HK-2 (cell line): Measurements from ENCODE around the gene FBN3.
"Not testable (repeated sequence)": the region's sequence is repeated elsewhere in the genome, so short reads cannot be mapped to it uniquely, and the experiment has no call there.

Source experiments
- DNase-seq: peaks from one replicate; pipeline ENCODE4 v3.0.0-alpha.2; 2018; ENCODE audit not compliant: unreplicated experiment

Gene FBN3

DNA sequence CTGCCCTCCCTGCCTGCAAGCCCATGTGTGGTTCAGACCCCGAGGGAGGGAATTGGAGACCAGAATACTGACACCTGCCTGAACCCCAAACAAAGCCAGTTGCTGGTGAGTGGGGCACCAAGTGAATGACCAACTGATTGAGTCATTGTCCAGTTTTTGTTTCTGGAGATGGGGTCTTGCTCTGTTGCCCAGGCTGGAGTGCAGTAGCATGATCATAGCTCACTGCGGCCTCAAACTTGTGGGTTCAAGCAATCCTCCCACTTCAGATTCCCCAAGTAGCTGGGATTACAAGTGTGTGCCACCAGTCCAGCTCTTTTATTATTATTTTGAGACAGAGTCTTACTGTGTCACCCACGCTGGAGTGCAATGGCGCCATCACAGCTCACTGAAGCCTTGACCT, 92.9 kb downstream of the FBN3 start:
- DNase-seq, result no peak

GRCh38 chr19:8054169-8054568, 95.2 kb downstream of the FBN3 start:
- DNase-seq, result no peak

GRCh38 chr19:8052464-8052859, 96.9 kb downstream of the FBN3 start, which contains the start of gene CCL25:
TSS of gene CCL25 (plus strand) at chr19:8052760. CDS start at chr19:8053050, 290 bp downstream.
- DNase-seq, result no peak

- peak; percentile 83 for DNase-seq
Measured at GRCh38 chr19:8050274-8051096, 98.9 kb downstream of the FBN3 start.

DNA sequence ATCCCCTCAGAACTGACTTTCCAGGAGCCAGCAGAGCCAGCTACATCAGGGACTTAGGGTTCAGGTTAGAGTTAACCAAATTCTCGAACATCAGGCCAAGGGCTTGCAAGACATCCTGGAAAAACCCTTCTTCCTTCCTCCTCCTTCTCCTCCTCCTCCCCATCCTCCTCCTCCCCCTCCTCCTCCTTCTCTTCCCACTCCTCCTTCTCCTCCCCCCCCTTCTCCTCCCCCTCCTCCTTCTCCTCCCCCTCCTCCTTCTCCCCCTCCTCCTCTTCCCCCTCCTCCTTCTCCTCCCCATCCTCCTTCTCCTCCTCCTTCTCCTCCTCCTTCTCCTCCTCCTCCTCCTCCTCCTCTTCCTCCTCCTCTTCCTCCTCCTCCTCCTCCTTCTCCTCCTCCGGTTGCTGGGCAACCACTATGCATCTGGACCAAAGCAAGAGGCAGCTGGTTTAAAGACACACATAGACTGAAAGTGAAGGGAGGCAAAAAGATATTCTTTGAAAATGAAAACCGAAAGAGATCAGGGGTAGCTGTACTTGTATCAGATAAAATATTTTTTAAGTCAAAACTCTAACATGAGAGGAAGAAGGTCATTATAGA, 102.7 kb downstream of the FBN3 start:
- no peak for DNase-seq

DNA sequence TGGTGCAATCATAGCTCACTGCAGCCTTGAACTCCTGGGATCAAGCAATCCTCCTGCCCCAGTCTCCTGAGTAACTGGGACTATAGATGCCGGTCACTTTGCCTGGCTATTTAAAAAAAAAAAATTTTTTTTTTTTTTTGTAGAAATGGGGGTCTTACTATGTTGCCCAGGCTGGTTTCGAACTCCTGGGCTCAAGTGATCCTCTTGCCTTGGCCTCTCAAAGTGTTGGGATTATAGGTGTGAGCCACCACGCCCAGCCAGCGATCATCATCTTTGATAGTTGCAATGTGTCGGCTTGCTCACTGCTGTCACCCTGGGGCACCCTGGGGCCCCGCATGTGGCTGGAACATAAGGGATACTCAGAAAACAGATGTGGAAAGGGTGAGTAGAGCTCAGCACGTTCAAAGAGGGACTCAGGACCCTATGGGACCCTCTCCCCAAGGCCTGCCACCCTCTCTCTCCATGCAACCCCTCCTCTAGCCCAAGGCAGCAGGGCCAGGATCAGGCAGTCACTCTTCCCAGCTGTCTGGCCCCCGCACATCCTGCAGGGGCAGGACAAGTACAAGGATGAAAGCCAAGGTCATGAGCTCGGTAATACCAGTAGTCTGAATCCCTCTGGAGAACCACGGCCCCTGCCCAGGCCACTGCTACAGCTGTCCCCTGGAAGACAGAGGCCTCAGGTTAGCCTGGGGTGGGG, 103.4 kb downstream of the FBN3 start:
- DNase-seq, result no peak

GRCh38 chr19:8044018-8044417, 105.4 kb downstream of the FBN3 start:
- no peak for DNase-seq

GRCh38 chr19:8042900-8043299, 106.5 kb downstream of the FBN3 start:
- DNase-seq, result no peak

DNA sequence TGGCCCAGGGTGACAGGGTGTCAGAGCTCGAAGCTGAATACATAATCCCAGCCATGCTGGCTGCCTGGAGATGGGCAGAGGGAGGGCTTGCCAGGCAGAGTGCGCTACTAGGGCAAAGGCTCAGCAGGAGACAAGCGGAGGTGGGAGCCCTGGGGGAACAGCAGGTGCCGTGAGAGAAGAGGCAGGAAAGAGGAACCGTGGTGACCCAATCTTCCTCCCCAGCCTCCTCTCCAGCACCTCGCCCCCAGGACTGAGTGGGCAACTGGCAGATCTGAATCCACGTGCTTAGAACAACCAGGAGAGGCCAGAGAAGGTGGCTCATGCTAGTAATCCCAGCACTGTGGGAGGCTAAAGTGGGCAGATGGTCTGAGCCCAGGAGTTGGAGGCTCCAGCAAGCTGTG, 107.9 kb downstream of the FBN3 start:
- DNase-seq, result no peak

DNA sequence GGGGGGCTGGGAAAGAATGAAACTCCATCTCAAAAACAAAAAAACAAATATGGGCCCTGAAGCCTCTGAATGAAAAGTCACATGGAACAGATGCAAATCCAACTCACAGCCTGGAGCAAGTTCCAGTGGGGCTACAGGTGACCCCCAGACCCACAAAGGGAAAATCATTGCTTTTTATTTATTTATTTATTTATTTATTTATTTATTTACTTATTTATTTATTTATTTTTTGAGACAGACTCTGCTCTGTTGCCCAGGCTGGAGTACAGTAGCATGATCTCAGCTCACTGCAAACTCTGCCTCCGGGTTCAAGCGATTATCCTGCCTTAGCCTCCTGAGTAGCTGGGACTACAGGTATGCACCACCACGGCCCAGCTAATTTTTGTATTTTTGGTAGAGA, 110.2 kb downstream of the FBN3 start:
- no peak for DNase-seq

GRCh38 chr19:8038815-8039214, 110.6 kb downstream of the FBN3 start:
- DNase-seq, result no peak

DNA sequence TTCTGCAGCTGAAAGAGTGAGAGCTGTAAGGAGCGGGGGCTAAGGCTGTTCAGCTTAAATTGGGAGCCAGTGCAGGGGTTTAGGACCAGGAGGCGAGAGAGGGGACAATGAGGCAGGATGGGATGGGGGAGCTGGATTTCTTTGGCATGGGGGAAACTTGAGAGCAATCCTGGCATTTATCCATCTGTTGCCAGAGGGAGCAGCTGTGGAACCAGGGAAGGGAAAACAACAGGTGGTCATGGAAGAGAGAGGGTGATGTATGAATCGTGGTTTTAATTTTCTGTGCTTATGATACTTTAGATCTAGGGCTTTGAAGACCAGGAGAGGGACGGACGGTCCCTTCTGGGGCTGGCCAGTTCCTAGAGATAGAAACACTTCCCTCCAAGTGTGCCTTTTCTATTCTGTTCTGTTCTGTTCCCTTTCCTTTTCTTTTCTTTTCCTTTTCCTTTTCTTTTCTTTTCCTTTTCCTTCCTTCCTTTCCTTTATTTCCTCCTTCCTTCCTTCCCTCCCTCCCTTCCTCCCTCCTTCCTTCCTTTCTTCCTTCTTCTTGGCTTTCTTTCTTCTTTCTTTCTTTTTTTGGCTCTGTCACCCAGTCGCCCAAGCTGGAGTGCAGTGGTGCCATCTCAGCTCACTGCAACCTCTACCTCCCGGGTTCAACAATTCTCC, 112.8 kb downstream of the FBN3 start:
- DNase-seq, result no peak

- no peak for DNase-seq
Measured at GRCh38 chr19:8034178-8034525, 115.2 kb downstream of the FBN3 start.

DNA sequence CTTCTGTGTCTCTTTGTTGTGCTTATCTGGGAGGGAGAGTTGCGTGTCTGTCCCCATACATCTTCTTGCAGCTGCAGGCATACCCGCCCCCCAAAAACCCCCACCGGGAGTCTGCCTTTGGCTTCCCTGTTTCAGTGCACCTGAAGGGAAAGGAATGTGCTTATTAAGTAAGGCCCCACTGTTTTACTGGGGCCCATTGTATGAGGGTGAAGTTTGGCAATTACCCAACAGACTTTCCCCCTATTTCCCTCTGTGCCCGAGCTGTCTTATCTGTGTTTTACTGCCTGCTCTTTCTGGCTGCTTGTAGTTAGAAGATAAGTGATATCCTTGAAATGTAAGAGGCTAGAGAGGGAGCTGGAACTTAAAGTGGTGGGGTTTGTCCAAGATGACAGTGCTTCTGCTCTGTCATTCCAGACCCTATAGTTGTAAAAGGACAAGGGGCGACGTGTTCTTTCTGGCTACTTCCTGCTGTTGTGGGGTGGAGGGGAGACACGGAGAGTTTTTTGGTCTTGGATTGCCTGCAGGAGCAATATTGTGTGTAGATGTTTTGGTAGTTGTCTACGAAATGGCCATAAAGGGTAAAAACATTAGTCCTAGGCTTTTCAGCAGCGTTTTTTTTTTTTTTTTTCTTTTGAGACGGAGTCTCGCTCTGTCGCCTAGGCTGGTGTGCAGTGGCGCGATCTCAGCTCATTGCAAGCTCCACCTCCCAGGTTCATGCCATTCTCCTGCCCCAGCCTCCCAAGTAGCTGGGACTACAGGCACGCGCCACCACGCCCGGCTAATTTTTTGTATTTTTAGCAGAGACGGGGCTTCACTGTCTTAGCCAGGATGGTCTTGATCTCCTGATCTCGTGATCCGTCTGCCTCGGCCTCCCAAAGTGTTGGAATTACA, 115.9 kb downstream of the FBN3 start:
- DNase-seq, result not testable (repeated sequence)

GRCh38 chr19:8030960-8031359, 118.4 kb downstream of the FBN3 start:
- no peak for DNase-seq

- no peak for DNase-seq
Measured at GRCh38 chr19:8028951-8029491, 120.4 kb downstream of the FBN3 start.

- DNase-seq, result no peak
Measured at GRCh38 chr19:8025316-8025715, 124.1 kb downstream of the FBN3 start.

DNA sequence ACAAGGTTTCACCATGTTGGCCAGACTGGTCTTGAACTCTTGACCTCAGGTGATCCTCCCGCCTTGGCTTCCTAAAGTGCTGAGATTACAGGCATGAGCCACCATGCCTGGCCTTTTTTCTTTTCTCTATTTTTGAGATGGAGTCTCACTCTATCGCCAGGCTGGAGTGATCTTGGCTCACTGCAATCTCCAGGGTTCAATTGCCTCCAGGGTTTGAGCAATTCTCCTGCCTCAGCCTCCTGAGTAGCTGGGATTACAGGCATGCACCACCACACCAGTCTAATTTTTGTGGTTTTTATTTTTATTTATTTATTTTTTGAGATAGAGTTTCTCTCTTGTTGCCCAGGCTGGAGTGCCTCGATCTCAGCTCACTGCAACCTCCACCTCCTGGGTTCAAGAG, 125.1 kb downstream of the FBN3 start:
- not testable (repeated sequence) for DNase-seq

GRCh38 chr19:8023371-8023770, 126.0 kb downstream of the FBN3 start:
- DNase-seq, result no peak

DNA sequence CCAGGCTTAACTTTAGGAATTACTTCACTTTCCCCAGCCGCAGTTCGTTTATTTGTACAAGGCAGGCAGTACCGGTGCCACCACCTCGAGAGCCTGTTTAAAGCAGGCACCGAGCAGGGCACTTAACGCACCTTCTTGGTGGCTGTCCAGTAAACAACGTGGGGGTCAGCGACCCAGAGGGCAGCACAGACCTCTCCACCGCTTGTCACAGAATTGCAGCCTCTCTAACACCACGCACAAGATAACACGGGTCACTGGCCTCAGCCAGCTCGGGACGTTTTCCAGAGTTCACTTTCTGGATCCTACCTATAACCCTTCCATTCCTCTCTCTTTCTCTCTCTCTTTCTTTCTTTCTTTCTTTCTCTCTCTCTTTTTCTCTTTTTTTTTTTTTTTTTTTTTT, 127.1 kb downstream of the FBN3 start:
- DNase-seq, result no peak

GRCh38 chr19:8021374-8021773, 128.0 kb downstream of the FBN3 start:
- DNase-seq, result no peak
